GM20000 (cell line): ENCODE measurements around the gene FAM174A.
A peak's percentile ranks its signal among the peaks of the same experiment; 100 is the strongest.

Experiments
- DNase-seq: peaks from one replicate; pipeline ENCODE4 v3.0.0; 2012; ENCODE audit warnings: low spot score
- TF ChIP-seq, protein P1 (sequence below): IDR thresholded peaks from 2 replicates; pipeline ENCODE4 v1.5.1; 2012; ENCODE audit warnings: mild to moderate bottlenecking, control low read depth; ENCODE audit errors: extremely low read depth, missing control alignments

The FAM174A gene

DNA sequence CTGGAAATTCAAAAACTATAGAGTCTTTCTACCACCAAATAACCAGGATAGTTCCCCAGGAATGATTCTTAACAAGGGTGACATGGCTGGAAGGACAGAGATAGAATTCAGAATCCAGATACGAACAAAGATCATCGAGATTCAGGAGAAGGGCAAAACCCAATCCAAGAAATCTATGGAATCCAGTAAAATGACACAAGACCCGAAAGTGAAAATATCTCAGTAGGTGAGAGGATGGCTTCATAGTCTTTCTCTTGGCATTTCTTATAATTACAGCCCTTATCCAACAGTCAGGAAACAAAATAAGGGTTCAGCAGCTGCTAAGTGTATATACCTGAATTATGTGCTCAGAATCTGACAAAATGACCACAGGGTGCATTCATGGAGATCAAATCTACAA is 81.8 kb downstream of the FAM174A start:
- TF ChIP-seq, protein P1, sequence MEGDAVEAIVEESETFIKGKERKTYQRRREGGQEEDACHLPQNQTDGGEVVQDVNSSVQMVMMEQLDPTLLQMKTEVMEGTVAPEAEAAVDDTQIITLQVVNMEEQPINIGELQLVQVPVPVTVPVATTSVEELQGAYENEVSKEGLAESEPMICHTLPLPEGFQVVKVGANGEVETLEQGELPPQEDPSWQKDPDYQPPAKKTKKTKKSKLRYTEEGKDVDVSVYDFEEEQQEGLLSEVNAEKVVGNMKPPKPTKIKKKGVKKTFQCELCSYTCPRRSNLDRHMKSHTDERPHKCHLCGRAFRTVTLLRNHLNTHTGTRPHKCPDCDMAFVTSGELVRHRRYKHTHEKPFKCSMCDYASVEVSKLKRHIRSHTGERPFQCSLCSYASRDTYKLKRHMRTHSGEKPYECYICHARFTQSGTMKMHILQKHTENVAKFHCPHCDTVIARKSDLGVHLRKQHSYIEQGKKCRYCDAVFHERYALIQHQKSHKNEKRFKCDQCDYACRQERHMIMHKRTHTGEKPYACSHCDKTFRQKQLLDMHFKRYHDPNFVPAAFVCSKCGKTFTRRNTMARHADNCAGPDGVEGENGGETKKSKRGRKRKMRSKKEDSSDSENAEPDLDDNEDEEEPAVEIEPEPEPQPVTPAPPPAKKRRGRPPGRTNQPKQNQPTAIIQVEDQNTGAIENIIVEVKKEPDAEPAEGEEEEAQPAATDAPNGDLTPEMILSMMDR: no peak

DNA sequence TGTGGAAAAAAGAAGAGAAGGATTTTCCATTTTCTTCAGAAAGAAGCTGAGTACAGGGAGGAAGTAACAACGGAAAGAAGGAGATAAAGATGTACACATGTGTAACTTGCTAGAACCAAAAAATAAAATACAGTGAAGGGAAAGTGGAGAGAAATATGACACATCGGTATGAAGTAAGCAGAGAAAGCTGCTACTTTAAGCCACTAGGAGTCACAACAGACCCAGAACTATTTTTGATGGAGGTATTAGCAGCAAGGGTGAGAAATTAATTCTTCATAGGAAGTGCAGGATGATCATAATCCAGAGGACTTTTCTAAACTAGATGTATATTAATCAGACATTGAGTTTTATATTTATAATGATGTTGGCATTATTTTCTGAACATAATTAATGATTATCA is 88.5 kb downstream of the FAM174A start:
- DNase-seq: peak; percentile 21
- TF ChIP-seq, protein P1: peak; percentile 43

More for the DNA sequence above, 81.8 kb downstream of the FAM174A start:
- no peak for DNase-seq

DNA sequence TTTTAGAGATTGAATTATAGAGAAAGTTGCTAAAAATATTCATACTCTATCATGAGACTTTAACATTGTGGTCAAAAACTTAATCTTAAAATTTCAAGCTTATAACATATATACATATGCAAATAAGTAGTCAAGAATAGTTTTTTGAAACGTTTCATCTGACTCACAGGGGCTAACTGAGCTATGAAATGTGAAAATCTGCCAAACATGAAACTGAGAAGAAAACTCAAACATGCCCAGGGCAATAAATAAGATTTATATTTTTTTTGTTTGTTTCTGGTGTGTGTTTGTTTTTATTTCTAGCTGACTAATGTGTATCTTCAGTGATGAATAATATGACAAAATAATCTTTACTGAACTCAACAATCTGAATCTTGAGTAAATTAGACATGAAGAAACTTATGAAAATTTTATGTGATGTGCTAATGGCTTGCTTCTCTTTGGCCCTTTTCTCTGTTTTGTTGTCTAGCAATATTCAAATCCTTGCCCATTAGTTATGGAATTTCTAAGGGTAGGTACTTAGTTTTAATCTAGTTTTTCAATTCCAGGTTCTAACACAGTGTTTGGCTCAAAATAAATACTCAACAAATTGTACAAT is 99.9 kb downstream of the FAM174A start:
- no peak for DNase-seq
- TF ChIP-seq, protein P1: no peak
